ENCODE data around the gene NTM. TPM values are rescaled to one million over a fixed set of nuclear protein-coding genes. Genes with fewer than 3 reads are reported as not detected.
A peak's percentile ranks its signal among the peaks of the same experiment; 100 is the strongest.

The NTM gene
- total RNA-seq, 1 donor = 52.2 TPM

- DNase-seq (ENCODE audit: low read depth) = no peak
- no peak overlapping the region for H3K4me3 ChIP-seq (ENCODE audit: low read depth, low read length)
- no peak for TF ChIP-seq CTCF (IDR thresholded peaks at IDR 0.05; ENCODE audit: insufficient read depth, low read length)
Measured at GRCh38 chr11:132168344-132168981, 798.0 kb downstream of the NTM start.

- no peak for TF ChIP-seq CTCF (IDR thresholded peaks at IDR 0.05; ENCODE audit: insufficient read depth, low read length)
- DNase-seq (ENCODE audit: low read depth) = no peak
- no peak overlapping the region for H3K4me3 ChIP-seq (ENCODE audit: low read depth, low read length)
Measured at GRCh38 chr11:132171031-132171430, 800.6 kb downstream of the NTM start.

- no peak for DNase-seq (ENCODE audit: low read depth)
- TF ChIP-seq CTCF (IDR thresholded peaks at IDR 0.05; ENCODE audit: insufficient read depth, low read length) = no peak
Measured at GRCh38 chr11:132174362-132175255, 804.2 kb downstream of the NTM start.

GRCh38 chr11:132177106-132177505 lies 806.7 kb downstream of the NTM start:
- peak; percentile 72 for DNase-seq (ENCODE audit: low read depth)
- H3K4me3 ChIP-seq (ENCODE audit: low read depth, low read length) = no peak overlapping the region
- TF ChIP-seq CTCF (IDR thresholded peaks at IDR 0.05; ENCODE audit: insufficient read depth, low read length) = no peak

More at GRCh38 chr11:132174362-132175255, 804.2 kb downstream of the NTM start:
- H3K4me3 ChIP-seq (ENCODE audit: low read depth, low read length) = no peak overlapping the region

- no peak for TF ChIP-seq CTCF (IDR thresholded peaks at IDR 0.05; ENCODE audit: insufficient read depth, low read length)
- no peak for DNase-seq (ENCODE audit: low read depth)
Measured at GRCh38 chr11:132184079-132184478, 813.7 kb downstream of the NTM start.

GRCh38 chr11:132185726-132186592 lies 815.5 kb downstream of the NTM start:
- no peak overlapping the region for H3K4me3 ChIP-seq (ENCODE audit: low read depth, low read length)
- no peak for DNase-seq (ENCODE audit: low read depth)
- TF ChIP-seq CTCF (IDR thresholded peaks at IDR 0.05; ENCODE audit: insufficient read depth, low read length) = no peak

More at GRCh38 chr11:132184079-132184478, 813.7 kb downstream of the NTM start:
- no peak overlapping the region for H3K4me3 ChIP-seq (ENCODE audit: low read depth, low read length)

All from fibroblast of the aortic adventitia (primary cell).